ENCODE measurements around the gene APH1B. TPM values are rescaled to one million over a fixed set of nuclear protein-coding genes. Genes with fewer than 3 reads are reported as not detected.

Gene APH1B
- total and polyA plus RNA-seq, 4 donors: 2.0 to 10.6 (median 4.6) TPM

- no peak overlapping the region for H3K4me3 ChIP-seq (ENCODE audit: low read depth in 1 of 3, low read length in 3 of 3)
- H3K27me3 ChIP-seq (ENCODE audit: control insufficient read depth in 4 of 4, insufficient read depth in 4 of 4, low read length in 3 of 4): no peaks in the 10 kb centered on the region
- no peak overlapping the region for H3K9ac ChIP-seq (ENCODE audit: low read depth in 1 of 2, low read length in 2 of 2)
- no peaks in the 10 kb centered on the region for H3K4me1 ChIP-seq (ENCODE audit: control insufficient read depth in 4 of 4, insufficient read depth in 4 of 4, low read length in 3 of 4)
- no peak overlapping the region for H3K27ac ChIP-seq (ENCODE audit: low read depth in 1 of 2, low read length in 2 of 2)
- 92% methylated on average over 6 of the region's 6 CpGs for WGBS
- DNase-seq (ENCODE audit: low spot score): no peak
- H3K9me3 ChIP-seq (ENCODE audit: control insufficient read depth in 4 of 4, low read length in 3 of 4): no peaks in the 10 kb centered on the region
- H3K36me3 ChIP-seq (ENCODE audit: control insufficient read depth in 4 of 4, insufficient read depth in 3 of 4, low read depth in 1 of 4, low read length in 3 of 4): no peaks in the 10 kb centered on the region
- TF ChIP-seq TAF1 (conservative IDR thresholded peaks at IDR 0.05) (no peak), CTCF (IDR thresholded peaks at IDR 0.05; ENCODE audit: low read depth, low read length, missing input control) (no peak), RAD21 (IDR thresholded peaks at IDR 0.05) (no peak), REST (IDR thresholded peaks at IDR 0.05) (no peak), ATF3 (IDR thresholded peaks at IDR 0.05) (no peak), MAX (IDR thresholded peaks at IDR 0.05) (no peak), ZBTB33 (IDR thresholded peaks at IDR 0.05) (no peak), FOXA1 (IDR thresholded peaks at IDR 0.05) (no peak), FOXA2 (IDR thresholded peaks at IDR 0.05) (no peak), EGR1 (IDR thresholded peaks at IDR 0.05; ENCODE audit: low read depth in 2 of 2) (no peak), NR2F2 (IDR thresholded peaks at IDR 0.05) (no peak), RXRA (IDR thresholded peaks at IDR 0.05) (no peak), SP1 (IDR thresholded peaks at IDR 0.05) (no peak), JUND (IDR thresholded peaks at IDR 0.05) (no peak), HNF4A (conservative IDR thresholded peaks at IDR 0.05) (no peak), GABPA (IDR thresholded peaks at IDR 0.05 in 1 of 2, conservative IDR thresholded peaks at IDR 0.05 in 1 of 2) (no peak), HNF4G (IDR thresholded peaks at IDR 0.05) (no peak), YY1 (IDR thresholded peaks at IDR 0.05) (no peak)
Observed at GRCh38 chr15:63284335-63284734, 6.9 kb downstream of the APH1B start.
